ENCODE measurements around the gene HIF1AN.
A peak's percentile ranks its signal among the peaks of the same experiment; 100 is the strongest.

Gene HIF1AN

DNA sequence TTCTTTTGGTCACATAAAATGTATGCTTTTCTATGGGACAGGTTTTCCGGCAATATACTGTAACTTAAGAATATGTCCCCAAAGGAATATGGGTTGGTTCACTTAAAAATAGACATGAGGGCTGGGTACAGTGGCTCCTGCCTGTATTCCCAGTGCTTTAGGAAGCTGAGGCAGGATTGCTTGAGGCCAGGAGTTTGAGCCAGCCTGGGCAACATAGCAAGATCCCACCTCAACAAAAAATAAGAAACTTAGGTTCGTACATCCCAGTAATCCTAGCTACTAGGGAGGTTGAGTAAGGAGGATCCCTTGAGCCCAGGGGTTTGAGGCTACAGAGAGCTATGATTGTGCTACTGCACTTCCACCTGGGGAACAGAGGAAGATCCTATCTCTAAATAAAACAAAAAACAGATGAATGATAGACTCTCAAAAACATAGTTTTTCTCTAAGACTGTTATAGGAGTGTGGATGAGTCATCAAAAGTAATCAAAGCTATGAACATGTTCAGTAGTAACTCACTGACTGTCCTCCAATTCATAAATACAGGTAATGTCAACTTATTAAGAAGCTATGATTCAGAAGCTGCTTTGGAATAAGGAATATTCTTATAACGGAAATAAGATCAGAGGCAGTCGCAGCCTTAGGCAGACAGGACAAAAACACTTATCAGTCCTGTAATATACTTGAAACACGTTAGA, 13.5 kb upstream of the HIF1AN start:
- no peak for DNase-seq (ENCODE audit: low read depth, low spot score)

DNA sequence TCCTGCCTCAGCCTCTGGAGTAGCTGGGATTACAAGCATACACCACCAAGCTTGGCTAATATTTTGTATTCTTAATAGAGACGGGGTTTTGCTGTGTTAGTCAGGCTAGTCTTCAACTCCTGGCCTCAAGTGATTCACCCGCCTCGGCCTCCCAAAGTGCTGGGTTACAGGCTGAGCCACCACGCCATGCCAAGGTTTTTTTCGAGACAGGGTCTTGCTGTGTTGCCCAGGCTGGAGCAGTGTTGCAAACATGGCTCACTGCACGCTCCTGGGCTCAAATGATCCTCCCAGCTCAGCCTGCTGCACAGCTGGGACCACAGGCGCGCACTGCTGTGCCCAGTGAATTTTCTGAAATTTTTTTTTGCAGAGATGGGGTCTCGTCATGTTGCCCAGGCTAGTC, 12.8 kb upstream of the HIF1AN start:
- no peak for DNase-seq (ENCODE audit: low read depth, low spot score)

DNA sequence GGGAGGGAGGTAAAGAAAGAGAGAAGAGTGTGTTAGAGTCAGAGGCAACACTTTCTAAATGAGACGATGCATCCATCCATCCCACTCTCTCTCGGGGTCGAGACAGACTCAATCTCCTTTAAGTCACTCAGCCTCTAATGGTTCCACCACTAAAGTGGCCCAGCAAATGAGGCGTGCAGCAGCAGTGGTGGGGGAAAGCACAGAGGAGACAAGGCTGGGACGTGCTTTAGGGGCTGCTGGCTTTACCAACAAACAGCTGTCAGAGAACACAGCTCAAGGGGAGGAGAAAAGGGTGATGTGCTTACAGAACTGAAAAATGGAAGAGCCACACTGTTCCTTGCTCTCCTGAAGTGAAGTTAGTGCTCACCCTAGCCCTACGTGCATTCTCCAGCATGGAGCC, 11.5 kb upstream of the HIF1AN start:
- DNase-seq (ENCODE audit: low read depth, low spot score): no peak

DNA sequence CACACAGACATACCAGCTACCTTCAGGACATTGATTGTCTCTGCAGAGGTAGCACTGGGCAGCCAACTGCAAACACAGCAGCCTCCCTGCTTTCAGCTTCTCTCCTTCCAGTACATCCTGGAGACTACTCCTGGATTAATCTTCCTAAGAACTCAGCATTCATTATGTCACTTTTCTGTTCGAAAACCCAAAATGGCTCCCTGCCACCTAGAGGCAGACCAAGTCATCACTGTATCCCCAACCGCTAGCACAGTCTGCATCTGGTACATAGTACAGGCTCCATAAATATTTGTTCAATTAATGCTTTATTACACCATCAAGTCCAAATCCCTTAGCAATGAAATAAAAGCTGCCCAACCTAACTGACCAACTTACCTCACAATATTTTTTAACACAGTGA, 11.1 kb upstream of the HIF1AN start:
- no peak for DNase-seq (ENCODE audit: low read depth, low spot score)

DNA sequence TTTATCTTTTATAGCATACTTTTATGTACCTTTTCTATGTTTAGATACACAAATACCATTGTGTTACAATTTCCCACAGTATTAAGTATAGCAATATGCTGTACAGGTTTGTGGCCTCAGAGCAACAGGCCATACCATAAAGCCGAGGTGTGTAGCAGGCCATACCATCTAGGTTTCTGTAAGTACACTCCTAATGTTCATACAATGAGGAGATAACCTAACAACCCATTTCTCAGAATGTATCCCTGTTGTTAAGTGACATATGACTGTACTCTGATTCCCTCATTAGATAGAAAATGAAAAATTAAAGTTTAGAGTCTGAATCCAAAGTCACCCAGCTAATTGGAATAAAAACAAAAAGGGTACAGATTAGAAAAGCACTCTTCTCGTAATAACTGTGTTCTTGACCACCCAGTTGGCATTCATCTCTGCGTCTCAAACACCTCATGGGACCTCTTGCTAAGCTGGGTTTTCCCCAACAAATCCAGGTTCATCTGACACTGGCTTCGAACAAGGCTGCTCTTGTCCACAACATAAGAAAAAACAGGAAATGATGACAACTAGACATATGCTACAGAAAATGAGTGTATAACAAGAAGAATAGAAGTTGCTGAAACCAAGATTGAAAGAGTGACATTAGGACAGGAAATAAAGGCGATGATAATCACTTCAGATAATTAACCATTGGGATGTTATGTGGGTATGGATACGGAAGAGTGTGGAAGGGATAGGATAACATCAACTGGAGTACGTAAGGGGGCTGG, 7.4 kb upstream of the HIF1AN start:
- DNase-seq (ENCODE audit: low read depth, low spot score): no peak

DNA sequence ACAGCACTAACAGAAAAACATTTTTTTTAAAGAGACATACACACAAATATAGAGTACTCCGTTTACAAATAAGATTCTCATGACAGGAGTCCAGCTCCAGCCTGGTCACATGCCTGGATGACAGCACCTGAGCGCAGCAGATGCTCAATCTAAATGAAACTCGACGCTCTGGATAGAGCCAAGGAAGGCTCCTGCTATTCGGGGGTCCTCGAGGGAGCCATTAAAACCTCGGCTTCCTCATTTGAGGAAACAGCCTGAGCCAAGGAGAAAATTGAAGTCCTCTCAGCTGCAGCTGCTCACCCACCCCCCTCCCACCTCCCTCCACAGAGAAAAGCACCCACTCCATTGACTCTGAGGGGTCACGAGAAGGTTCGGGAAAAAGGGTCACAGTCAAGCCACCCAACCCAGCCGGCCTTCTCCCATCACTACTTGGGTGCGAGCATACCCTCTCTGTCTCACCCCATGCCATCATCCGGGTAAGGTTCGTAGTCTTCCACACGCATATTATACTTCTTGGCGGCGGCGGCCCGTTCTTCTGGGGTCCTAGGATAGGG, 6.7 kb upstream of the HIF1AN start:
- DNase-seq (ENCODE audit: low read depth, low spot score): no peak

DNA sequence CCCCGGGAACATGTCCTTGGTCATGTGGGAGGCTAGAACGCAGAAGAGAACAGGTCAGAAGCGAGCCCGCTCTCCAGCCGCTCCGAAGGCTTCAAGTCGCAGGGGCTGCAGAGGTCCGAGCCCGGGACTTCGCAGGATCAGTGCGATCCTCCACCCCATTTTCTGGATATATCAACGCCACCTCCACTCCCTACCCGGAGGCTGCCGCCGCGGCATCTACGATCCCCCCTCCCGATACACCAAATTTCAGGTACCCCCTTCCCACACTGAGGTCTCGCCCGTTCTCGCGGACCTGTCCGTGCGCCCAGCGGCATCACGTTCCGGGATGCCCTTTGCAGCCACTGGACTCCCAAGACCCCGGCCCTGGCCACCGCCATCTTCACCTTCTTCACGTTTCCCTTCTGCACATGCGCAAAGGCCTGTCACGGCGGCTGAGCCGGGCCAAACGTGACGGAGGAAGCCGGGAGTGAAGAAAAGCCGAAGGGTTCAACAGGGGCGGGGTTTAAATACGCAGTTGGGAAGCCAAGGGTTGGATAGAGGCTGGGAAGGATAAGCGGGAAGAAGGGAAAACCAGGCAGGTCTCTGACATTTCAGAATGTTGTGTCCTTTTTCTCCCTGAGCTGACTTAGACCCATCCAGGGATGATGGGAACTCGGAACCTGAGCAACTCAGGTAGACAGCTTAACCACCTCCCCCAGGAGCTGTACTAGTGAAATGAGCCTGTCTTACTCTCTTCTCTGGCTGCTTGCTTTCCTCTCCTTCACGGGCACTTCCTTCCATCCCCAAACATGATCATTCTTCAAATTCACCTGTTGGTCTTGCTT, 6.1 kb upstream of the HIF1AN start, which contains the start of gene NDUFB8:
NDUFB8 (minus strand) TSS at position 397 of the 824 bp plus-strand sequence; CDS start at position 377, 20 bp downstream.
- peak; percentile 18 for DNase-seq (ENCODE audit: low read depth, low spot score)

DNA sequence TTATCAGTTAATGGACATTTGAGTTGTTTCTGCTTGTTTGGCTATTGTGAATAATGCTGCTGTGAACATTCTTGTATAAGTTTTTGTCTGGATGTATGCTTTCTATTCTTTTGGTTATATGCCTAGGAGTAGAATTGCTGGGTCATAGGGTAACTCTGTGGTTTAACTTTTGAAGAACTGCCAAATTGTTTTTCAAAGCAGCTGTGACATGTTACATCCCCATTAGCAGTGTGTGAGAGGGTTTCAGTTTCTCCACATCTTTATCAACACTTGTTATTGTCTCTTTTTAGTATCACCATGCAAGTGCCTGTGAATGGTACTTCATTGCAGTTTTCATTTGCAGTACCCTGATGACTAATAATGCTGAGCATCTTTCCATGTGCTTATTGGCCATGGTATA, 4.0 kb upstream of the HIF1AN start:
- DNase-seq (ENCODE audit: low read depth, low spot score): no peak

DNA sequence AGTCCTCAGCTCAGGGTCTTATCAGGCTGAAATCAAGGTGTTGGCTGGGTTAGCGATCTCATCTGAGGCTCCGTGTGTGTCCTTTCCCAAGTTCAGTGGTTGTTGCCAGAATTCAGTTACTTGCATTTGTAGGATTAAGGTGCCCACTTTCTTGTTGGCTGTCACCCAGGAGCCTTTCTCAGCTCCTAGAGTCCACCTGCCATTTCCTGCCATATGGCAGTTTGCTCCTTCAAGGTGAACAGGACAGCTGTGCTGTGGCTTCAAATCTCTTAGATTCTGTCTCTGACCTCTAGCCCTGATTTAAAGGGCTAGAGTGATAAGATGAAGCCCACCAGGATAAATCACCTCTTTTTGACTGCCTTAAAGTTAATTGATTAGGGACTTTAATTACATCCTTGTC, 1.0 kb upstream of the HIF1AN start:
- no peak for DNase-seq (ENCODE audit: low read depth, low spot score)

DNA sequence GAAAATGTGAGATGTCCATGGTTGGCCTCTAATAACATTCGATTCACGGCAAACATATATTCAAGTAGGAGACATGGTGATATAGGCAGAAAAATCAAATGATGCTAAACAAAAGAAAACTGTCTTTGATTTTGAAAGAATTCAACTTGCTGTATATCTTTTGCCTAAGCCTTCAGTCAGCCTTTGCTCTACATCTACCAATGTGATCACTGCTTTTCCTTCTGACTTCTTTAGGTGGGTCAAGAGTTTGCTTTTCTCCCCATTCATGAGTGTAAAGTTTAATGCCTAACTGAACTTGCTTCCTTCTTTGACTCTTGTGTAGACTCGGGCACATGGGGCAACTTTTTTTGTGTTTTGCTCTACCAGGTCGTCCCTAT, 417 bp upstream of the HIF1AN start:
- no peak for DNase-seq (ENCODE audit: low read depth, low spot score)

DNA sequence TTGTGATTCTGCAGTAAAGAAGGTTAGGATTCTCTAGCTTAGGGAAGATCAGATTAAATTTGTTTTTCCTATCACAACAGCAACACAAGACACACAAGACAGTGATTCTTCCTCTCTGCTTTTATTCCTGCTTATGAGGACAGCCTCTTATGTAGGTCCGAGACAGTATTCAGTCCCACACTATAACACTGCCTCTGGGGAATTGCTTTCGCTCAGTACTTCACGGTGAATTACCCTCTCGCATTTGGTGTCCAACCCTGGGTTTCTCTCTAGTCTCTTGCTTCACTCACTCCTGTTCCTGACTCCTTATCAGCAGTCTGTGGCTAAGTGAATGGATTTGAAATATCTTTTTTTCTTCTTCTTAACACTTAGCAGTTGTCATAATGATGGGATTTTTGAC, 1.7 kb downstream of the HIF1AN start:
- DNase-seq (ENCODE audit: low read depth, low spot score): no peak

DNA sequence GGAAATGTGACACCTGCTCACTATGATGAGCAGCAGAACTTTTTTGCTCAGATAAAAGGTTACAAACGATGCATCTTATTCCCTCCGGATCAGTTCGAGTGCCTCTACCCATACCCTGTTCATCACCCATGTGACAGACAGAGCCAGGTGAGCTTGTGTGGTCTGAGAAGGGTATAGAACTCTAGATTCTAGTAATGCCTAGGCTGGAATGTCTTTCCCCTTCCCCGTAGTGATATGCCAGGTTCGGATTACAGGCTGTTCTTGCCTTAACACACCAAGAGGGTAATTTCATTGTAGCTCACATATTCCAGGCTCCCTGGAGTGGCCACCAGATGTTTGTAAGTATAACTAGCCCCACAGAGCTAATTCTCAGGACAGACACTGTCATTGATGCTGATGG, 9.2 kb downstream of the HIF1AN start:
- DNase-seq (ENCODE audit: low read depth, low spot score): no peak

DNA sequence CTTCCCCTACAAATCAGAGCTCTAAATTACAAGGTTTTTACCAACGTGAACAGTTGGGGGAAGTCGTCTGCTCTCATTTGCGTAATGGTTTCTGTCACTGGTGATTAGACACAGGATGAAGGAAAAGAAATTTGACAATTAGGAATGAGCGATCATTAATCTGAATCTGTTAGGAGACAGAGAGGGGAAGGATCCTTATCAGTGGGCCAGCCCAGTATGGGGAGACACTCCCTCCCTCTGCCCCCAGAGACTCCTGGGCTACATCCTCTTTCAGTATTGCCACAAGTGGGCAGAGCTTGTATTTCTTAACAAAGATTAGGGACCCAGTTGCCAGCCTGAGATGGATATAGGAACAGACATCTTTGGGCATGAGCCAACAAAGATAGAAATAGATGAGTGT, 15.5 kb downstream of the HIF1AN start:
- no peak for DNase-seq (ENCODE audit: low read depth, low spot score)

DNA sequence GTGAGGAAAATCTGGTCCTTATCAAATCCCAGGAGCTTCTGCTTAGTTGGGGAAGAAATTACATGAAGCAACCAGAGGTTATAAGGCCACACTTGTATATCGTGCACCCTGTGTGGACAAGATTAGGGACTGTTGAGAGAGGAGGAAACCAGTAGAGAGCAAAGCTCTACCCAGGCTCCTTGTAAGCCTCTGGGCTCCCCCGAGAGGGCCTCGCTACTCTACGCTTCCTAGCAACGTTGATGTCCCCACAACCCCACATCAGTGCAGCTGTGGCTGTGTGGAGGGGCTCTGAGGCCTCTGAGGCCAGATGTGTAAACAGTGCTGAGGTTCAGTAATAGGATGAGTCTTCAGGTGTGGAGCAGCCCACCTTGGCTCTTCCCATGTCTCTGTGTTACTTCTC, 16.0 kb downstream of the HIF1AN start:
- DNase-seq (ENCODE audit: low read depth, low spot score): no peak

DNA sequence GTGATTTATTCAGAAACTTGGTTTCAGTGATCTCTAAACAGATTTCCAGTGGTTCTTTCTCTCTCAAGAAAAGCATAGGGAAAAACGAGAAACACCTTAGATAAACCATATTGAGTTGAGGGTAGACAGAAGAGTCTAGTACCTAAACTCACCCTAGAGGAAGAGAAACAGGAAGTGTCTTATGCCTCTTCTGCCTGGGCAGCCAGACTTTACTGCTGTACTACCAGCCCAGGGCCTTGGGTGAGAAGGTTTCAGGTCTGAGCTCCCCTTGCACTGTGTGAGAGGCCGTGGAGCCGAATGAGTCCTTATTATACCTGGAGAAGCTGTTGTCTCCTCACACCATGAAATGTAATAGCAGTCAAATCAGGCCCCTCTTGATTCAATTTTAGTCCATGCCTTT, 18.2 kb downstream of the HIF1AN start:
- no peak for DNase-seq (ENCODE audit: low read depth, low spot score)

DNA sequence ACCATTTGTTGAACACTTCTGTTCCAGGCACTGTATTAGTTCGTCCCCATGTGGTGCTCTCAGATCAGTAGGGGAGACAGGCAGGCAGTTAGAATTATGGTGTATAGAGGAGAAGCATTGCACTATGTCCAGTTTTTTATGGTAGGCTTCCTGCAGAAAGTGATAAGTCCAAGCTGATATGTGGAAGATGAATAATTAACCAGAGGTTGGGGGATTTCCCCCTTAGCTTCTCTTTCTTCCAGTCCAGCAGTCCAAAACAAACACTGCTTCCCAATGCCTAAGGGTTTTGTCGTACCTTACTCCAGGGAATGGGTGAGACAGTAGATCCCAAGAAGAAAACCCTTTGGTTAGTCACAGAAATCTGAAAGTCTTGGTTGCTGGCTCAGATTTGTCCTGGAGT, 19.2 kb downstream of the HIF1AN start:
- no peak for DNase-seq (ENCODE audit: low read depth, low spot score)

DNA sequence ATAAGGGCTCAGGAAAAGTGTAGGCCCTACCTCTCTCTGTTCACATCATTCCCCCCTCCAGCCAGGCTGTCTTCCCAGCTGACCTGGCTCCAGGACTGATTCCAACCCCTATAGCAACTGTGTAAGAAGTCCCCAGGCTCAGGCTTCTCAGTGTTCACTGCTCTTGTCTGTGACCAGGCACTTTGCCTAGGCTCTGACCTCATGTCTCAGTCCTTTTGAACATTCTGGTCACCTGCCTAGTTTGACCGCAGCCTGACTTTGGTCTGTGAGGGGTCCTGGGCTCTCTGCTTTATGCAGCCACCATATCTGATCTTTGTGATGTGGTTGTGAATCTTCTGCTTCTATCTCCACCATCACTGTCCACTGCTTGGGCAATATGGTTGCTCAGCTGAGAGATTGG, 24.5 kb downstream of the HIF1AN start:
- DNase-seq (ENCODE audit: low read depth, low spot score): no peak

DNA sequence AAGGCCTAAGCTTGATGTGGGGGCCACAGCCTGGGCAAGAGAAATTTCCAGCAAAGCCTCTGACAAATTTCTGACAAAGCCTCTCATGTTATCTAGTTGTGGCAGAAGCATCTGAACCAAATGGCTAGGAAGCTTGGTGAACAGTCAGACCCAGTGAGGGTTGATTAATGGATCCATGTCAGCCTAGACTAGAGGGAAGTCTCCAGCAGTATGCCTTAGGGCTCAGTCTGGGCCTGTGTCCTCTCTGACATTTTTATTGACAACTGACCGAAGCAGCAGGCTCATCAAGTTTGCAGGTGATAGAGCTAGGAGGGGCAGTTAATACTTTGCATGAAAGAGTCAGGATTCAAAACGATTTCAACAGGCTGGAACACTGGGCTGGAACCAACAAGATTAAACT, 25.3 kb downstream of the HIF1AN start:
- DNase-seq (ENCODE audit: low read depth, low spot score): no peak

DNA sequence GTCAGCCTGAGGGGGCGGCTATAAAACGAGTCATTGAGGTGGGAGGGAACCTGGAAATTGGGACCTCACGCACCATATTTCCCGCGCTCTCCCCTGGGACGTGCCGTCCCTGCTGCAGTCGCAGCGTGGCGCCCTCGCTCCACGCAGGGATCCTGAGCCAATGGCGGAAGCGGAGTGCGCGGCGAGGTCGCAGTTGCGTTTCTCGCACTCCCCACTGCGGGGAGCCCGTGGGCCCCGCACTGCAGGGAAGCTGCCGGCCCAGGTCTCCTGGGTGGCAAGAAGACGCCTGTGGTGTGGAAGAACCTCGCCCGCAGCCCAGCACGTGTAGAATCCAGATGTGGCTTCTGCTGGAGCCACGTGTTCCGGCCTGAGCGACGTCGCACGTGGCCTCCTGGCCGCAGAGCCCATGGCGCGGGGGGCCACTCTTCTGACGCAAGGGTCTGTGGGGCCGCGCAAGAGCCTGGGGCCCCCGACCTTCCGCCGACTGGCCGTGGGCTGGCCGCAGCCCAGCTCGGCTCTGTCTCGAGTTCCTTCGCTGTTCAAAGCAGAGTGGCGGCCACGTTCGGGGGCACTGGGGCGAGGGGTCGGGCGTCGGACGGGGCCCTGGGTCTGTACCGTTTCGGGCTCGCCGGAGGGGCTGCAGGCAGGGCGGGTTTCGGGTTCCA, 26.4 kb downstream of the HIF1AN start:
- DNase-seq (ENCODE audit: low read depth, low spot score): no peak

DNA sequence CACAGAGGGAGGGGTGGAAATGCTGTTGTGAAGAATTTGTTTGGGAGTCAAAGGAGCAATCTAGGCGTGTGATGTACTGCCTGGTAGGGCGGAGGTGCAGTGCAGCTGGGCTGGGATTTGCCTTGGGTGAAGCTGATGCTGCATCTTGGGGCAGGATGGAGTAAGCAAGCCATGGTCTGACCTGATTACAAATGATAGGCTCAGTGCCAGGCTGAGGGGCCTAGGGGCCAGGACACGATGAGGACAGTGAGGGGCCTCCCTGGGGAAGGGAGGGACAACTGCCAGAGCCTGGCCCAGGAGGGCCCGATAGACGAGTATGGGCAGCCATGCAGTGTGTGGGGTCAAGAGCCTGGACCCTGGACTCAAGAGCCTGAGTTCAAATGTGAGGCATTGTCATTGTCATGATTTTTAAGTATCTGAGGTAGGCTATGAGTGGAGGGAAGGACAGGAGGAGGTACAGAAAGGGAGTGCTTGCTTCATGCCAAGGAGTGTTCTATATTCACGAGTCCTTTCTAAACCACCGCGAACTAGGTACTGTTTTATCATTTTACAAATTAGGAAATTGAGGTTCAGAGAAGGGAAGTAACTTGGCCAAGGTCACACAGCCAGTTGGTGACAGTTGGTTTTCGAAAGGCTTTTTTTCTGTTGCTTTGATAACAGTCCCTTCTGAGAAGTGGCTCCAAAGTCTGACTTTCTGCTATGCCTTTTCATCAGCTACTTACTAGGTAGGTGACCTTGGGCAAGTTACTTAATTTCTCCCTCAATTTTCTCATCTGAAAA, 29.7 kb downstream of the HIF1AN start:
- no peak for DNase-seq (ENCODE audit: low read depth, low spot score)

DNA sequence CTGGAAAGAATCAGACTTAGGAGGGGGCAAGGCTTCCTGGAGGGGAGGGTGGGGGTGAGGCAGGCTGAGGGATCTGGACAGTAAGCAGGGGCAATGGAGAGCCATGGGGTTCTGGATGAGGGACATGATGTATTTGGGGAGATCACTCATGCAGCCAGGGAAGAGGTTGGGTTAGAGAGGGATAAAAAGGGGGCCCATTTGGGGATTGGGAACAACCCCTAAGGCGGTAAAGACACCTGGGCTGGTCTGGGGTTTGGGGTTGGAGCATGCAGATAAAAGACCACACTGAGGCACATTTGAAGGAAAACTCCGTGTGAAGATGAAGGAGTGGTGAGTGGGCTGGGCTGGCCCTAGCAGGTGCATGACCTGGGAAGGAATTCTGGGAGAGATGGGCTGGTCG, 30.8 kb downstream of the HIF1AN start:
- DNase-seq (ENCODE audit: low read depth, low spot score): no peak

All from brain pericyte (primary cell).